Measurements from ENCODE around the gene RPA1.

- TF ChIP-seq CTCF (IDR thresholded peaks at IDR 0.05; ENCODE audit: insufficient read depth, low read depth, low read length) (peak; percentile 50), EZH2 (IDR thresholded peaks at IDR 0.05; ENCODE audit: insufficient read depth, low read length) (no peak)
Measured at GRCh38 chr17:1882836-1883235, 53.0 kb downstream of the RPA1 start.

Measured in astrocyte (in vitro differentiated cells and primary cell).